ENCODE measurements around the gene KPNA2.
"Not testable (repeated sequence)": the region's sequence is repeated elsewhere in the genome, so short reads cannot be mapped to it uniquely, and the experiment has no call there.

The KPNA2 gene

GRCh38 chr17:68061512-68062313 lies 26.2 kb downstream of the KPNA2 start:
- no peak for DNase-seq (ENCODE audit: low spot score)

DNA sequence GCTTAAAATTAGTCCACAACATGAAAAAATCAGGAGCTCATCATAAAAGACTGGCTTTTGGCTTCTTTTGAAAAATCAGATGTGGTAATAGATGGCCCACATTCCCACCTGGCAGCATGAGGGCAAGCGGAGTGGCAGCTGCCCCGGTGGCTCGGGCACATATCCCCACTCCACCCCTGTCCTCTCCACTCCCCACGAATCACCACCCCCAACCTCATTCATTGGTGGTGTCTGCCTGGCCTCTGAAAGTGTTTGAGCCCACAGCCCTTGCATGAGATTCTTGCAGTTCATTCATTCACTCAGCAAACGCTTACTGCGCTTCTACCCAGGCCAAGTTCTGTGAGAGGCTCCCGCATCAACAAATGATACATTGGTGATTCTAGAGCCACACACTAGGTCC lies 29.8 kb downstream of the KPNA2 start:
- DNase-seq (ENCODE audit: low spot score): not testable (repeated sequence)

DNA sequence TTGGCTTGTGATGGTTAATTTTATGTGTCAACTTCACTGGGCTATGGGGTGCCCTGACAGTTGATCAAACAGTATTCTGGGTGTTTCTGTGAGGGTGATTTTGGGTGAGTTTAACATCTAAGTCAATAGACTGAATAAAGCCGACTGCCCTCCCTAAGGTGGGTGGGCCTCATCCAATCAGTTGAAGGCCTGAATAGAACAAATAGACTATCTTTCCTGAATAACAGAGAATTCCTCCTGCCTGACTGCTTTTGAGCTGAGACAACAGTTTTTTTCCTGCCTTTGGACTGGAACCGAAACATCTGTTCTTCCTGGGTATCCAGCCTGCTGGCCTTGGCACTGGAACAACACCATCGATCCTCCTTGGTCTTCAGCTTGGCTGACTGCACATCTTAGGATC lies 33.0 kb downstream of the KPNA2 start:
- not testable (repeated sequence) for DNase-seq (ENCODE audit: low spot score)

- not testable (repeated sequence) for DNase-seq (ENCODE audit: low spot score)
Measured at GRCh38 chr17:68070582-68071444, 35.3 kb downstream of the KPNA2 start.

GRCh38 chr17:68074279-68074678 lies 38.7 kb downstream of the KPNA2 start:
- DNase-seq (ENCODE audit: low spot score): no peak

DNA sequence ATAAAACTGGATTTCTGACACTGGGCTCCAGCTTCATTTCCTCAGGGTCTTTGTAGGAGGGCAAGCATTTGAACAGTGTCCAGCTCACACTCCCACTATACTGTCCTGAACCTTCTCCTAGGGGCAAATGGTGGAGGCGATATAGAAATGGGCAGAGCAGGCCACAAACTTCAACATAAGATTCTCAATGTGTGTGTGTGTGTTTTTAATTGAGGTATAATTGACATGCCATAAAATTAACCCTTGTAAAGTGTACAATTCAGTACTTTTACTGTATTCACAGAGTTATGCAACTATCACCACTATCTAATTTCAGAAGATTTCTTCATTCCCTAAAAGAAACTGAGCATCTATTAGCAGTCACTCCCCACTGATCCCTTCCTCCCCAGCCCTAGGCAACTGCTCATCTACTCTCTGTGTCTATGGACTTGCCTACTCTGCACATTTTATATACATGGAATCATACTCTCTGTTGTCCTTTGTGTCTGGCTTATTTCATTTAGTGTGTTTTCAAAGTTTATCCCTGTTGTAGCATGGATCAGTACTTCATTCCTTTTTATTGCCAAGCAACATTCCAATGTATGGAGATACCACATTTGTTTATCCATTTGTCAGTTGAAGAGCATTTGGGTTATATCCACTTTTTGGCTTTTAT lies 40.5 kb downstream of the KPNA2 start:
- DNase-seq (ENCODE audit: low spot score): not testable (repeated sequence)

- DNase-seq (ENCODE audit: low spot score): not testable (repeated sequence)
Measured at GRCh38 chr17:68077498-68077897, 42.0 kb downstream of the KPNA2 start.

DNA sequence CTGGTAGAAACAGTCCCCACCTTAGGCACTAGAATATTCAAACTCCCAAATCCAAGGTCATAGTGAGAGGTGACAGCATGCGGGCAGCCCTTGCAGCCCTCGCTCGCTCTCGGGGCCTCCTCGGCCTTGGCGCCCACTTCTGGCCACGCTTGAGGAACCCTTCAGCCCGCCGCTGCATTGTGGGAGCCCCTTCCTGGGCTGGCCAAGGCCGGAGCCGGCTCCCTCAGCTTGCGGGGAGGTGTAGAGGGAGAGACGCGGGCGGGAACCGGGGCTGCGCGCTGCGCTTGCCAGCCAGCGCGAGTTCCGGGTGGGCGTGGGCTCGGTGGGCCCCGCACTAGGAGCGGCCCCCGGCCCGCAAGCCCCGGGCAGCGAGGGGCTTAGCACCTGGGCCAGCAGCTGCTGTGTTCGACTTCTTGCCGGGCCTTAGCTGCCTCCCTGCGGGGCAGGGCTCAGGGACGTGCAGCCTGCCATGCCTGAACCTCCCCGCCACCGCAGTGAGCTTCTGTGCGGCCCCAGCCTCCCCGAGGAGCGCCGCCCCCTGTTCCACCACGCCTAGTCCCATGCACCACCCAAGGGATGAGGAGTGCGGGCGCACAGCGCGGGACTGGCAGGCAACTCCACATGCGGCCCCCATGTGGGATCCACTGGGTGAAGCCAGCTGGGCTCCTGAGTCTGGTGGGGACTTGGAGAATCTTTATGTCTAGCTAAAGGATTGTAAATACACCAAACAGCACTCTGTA lies 45.0 kb downstream of the KPNA2 start:
- DNase-seq (ENCODE audit: low spot score): no peak

DNA sequence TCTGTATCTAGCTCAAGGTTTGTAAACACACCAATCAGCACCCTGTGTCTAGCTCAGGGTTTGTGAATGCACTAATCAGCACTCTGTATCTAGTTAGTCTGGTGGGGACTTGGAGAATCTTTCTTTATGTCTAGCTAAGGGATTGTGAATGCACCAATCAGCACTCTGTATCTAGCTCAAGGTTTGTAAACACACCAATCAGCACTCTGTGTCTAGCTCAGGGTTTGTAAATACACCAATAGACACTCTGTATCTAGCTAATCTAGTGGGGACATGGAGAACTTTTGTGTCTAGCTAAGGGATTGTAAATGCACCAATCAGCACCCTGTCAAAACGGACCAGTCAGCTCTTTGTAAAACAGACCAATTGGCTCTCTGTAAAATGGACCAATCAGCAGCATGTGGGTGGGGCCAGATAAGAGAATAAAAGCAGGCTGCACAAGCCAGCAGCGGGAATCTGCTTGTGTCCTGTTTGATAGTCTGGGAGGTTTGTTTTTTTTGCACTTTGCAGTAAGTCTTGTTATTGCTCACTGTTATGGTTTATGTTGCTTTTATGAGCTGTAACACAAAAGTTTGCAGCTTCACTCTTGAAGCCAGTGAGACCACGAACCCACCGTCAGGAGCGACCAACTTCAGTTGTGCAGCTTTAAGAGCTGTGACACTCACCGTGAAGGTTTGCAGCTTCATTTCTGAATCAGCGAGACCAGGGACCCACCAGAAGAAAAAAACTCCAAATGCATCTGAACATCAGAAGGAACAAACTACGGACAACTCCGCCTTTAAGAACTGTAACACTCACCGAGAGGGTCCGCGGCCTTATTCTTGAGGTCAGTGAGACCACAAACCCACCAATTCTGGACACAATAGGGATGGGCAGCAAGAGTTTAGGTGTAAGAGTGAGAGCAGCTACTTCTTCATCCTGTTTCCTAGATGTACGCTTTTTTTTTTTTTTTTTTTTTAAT lies 46.0 kb downstream of the KPNA2 start:
- DNase-seq (ENCODE audit: low spot score): not testable (repeated sequence)

- DNase-seq (ENCODE audit: low spot score): no peak
Measured at GRCh38 chr17:68085771-68086381, 50.3 kb downstream of the KPNA2 start.

GRCh38 chr17:68086666-68087065 lies 51.1 kb downstream of the KPNA2 start:
- DNase-seq (ENCODE audit: low spot score): not testable (repeated sequence)

DNA sequence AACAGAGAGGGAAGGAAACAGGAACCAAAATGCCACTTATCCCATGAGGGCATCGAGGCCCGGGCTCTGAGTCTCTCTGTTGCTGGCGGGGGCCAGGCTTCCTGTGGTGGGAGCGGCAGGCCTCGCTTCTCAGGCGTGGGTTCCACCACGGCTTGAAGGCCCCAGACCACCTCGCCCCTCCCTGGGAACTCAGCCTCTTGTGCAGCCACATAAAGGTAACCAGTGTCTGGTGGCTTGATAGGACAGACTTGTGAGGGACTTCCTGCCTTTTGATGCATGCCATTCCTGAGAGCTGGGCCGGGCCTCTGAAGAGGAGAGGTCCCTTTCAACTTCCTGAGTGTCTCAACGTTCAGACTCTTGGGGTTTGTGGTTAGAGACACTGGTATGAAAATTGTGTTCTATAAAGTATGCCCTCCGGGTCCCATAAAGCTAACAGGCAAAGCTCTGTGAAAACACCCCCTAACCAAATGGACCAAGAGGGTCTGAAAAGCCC lies 51.6 kb downstream of the KPNA2 start:
- DNase-seq (ENCODE audit: low spot score): not testable (repeated sequence)

DNA sequence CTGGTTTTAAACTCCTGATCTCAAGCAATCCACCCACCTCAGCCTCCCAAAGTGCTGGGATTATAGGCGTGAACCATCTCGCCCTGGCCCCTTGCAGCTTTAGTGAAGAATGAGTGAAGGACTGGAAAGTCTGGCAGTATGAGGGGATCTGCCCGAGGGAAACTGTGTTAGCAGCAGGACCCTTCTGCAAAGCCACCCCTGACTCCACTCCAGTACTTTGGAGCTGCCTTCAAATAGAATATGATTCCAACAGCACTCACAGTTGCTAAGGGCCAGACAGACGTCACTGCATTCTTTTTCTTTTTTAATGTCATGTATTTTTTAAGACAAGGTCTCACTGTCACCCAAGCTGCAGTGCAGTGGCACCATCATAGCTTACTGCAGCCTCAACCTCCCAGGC lies 52.3 kb downstream of the KPNA2 start:
- DNase-seq (ENCODE audit: low spot score): no peak

- DNase-seq (ENCODE audit: low spot score): no peak
Measured at GRCh38 chr17:68089881-68090280, 54.3 kb downstream of the KPNA2 start.

DNA sequence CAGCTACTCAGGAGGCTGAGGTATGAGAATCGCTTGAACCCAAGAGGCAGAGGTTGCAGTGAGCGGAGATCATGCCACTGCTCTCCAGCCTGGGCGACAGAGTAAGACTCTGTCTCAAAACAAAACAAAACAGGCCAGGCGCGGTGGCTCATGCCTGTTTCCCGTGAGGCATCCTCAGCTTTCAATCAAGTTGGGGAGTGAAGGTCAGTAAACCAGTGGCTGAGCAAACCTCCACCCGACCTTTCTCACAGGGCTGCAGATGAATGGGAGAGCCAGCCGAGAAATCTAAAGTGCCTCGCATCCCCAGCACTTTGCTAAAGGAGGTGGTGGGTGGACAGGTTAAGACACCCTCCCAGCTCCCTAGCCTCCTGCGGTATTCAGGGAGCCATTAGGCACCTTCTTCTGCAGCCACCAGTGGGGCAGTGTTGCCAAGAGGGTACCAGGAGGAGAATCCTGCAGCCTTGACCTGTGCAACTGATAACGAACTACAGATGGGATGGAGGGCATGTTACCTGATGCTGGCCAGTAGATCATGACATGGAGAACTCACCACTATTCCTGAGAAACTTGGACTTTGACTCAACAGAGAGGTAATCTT lies 59.0 kb downstream of the KPNA2 start:
- no peak for DNase-seq (ENCODE audit: low spot score)

DNA sequence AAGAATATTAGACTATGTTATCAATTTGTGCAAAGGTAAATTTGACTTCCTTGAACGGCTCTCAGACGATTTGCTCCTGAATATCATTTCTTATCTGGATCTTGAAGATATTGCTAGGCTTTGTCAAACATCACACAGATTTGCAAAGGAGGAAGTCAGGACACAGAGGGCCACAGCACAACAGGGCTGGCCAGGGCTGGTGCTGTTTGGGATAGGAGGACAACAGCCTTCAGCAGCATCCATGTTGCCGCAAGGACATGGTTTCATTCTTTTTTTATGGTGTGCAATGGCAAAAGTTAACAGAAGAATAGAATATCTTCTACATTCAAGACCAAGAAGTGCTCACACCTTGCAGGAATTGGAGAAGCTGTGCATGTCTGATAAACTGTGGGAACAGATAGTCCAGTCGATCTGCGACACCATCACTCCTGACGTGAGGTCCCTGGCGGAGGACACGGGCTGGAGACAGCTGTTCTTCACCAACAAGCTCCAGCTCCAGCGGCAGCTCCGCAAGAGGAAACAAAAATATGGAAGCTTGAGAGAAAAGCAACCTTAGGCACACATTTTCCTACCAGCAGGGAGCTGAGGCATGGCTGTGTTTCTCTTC lies 59.8 kb downstream of the KPNA2 start:
- DNase-seq (ENCODE audit: low spot score): no peak

DNA sequence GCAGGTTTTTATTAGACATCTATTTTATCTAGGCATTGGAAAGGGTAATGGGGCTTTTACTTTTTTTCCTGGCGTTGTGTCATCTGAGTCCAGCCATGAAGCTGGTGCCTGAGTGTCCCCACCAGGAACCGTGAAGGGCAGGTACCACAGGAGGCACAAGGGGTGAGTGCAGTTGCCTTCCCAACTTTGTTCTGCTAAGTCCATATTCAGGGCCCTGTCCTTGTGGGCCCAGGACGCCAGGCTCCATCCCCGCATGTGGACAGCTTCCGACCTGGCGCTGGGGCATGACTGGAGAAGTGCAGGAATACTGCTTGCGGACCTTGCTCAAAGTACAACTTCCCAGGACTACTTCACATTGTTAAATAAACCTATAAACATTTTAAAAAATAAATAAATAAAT lies 60.6 kb downstream of the KPNA2 start:
- DNase-seq (ENCODE audit: low spot score): no peak
